Stimulated activated CD4-positive, alpha-beta T cell treated with anti-CD3 and anti-CD28 coated beads, Interleukin-4, amount 100 ng/mL, for 1 hour (primary cell): ENCODE measurements around the gene LILRB3.
"Not testable (repeated sequence)": the region's sequence is repeated elsewhere in the genome, so short reads cannot be mapped to it uniquely, and the experiment has no call there.

Experiments used
- DNase-seq: peaks from one replicate; pipeline ENCODE4 v3.0.0-alpha.2; 2020

Gene LILRB3

DNA sequence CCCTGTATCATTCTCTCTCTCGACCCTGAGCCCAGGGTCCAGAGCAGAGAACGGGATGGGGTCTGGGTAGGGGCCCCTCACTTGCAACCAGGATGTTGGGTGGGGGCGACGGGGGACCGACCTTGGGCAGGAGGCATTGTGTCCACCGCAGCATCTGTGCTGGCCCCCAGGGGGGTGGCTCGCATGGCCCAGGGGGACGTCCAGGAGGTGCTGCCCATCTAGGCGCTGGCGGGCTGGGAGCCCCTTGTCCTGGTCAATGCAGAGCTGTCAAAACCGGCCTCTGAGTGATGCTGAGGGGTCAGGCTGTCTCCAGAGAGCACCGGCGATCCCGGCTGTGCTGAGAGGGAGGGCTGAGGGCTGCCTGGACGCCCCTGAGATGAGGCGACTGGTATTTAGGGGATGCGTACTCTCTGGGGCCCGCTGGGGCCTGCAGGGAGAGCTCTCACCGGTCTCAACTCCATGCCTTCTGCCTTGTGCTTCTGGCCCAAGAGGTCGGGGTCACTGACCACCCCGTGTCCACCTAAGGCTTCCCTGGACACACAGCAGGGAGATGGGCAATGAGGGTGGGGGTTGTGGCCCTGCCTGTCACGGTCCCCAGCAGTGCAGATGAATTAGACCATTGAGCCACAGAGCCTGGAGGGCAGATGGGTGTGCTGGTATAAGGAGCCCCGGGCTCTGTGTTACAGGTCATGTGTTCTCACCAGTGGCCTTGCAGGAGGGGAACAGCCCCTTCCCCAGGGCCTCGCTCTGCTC is 13.6 kb downstream of the LILRB3 start:
- DNase-seq, result peak; percentile 36

DNA sequence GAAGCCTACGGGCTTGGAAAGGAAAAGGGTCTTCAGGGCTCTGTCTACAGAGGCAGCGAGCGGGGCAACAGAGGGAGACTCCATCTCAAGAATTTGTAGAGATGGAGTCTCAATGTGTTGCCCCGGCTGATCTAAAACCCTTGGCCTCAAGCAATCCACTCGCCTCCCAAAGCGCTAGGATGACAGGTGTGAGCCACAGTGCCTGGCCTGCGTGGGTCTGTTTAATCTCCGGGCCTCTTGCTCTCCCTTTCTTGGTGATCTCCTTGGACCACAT is 14.1 kb downstream of the LILRB3 start:
- peak; percentile 23 for DNase-seq

- DNase-seq, result peak; percentile 25
These were observed 14.6 kb downstream of the LILRB3 start for GRCh38 chr19:54207983-54208783.

- no peak for DNase-seq
These were observed 15.2 kb downstream of the LILRB3 start for GRCh38 chr19:54207676-54207982.

- not testable (repeated sequence) for DNase-seq
These were observed 15.6 kb downstream of the LILRB3 start for GRCh38 chr19:54207193-54207592.

DNA sequence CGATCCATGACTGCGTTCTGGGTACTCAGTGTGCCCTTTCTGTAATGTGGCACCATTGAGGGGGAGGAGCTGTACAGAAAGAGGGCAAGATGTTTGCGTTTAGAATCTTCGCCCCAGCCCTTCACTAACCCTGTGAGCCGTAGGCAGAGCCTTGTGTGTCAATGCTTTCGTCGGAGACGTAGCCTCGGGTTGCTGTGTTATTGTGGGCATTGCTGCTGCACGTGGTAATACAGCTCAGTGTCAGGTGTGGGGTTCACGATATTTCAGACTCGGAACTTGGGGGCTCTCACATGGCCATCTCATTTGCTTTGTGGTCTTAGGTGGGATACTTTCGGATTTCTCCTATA is 16.0 kb downstream of the LILRB3 start:
- no peak for DNase-seq

DNA sequence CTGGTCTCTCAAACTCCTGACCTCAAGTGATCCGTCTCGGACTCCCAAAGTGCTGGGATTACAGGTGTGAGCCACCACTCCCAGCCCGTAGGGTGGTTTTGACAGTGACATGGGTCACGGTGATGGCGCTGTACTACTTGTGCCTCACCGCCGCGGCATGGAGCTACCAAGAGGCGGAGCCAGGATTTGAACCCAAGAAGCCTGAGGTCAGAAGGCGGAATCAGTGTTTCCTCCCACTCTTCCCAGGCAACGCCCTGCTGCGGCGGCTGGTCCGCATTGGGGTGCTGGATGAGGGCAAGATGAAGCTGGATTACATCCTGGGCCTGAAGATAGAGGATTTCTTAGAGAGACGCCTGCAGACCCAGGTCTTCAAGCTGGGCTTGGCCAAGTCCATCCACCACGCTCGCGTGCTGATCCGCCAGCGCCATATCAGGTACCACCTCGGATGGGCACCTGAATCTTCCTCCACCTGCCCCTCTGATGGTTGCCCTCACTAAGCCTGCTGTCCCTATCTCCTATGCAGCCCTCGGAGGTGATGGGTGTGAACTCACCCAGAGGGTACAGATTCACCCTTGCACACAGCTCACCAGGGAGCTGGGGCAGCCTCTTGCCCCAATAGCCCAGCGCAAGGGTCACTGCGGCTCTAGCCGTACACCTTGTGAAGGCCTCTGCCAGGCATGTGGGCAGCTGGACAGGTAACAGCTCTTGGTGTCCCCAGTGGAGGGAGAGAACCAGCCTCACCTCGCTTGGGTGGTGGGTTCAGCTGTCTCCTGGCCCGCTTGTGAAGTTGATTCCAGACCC is 16.6 kb downstream of the LILRB3 start:
- DNase-seq, result no peak

GRCh38 chr19:54204767-54205468 is 17.9 kb downstream of the LILRB3 start:
- no peak for DNase-seq

DNA sequence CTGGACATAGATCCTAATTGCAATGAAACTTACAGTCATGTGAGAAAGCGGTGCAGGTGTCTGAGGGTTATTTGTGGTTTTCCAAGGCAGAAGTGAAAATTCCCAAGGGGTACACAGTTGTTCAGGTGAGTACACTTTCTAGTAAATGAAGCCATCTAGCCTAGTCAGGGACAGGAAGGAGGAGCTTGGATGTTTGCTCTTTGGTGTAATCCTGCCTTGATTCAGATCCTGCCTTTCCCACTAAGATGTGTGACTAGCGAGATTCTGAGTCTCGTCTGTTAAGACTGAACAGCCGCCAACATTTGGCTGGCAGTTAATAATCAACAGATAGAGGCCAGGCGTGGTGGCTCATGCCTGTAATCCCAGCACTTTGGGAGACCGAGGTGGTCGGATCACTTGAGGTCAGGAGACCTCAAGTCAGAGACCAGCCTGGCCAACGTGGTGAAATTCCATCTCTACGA is 19.6 kb downstream of the LILRB3 start:
- DNase-seq, result no peak

DNA sequence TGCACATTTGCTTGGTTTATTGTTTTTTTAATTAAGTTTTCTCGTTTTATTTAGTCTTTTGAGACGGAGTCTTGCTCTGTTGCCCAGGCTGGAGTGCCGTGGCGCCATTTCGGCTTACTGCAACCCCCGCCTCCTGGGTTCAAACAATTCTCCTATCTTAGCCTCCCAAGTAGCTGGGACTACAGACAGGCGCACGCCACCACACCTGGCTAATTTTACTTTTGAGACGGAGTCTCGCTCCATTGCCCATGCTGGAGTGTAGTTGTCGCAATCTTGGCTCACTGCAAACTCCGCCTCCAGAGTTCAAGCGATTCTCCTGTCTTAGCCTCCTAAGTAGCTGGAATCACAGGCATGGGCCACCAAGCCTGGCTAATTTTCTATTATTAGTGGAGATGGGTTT is 20.8 kb downstream of the LILRB3 start:
- no peak for DNase-seq

- no peak for DNase-seq
These were observed 21.6 kb downstream of the LILRB3 start for GRCh38 chr19:54201172-54201701.

DNA sequence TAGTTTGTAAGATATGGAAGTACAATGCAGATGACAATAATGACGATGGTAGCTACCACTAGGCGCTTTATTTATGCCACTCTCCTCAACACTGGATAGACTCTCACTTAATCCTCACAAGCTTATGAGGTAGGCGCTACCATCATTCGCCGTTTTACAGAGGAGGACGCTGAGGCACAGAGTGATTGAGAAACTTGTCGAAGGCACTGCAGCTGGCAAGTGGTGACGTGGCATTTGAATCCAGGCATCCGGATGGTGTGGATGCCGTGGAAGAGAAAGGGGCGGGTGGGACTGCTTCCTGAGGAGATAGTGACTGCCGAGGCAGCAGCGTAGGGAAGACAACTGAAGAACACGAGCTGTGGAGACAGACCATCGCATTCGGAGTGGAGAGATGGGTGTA is 23.4 kb downstream of the LILRB3 start:
- DNase-seq, result no peak

- no peak for DNase-seq
These were observed 25.7 kb downstream of the LILRB3 start for GRCh38 chr19:54197121-54197520.

GRCh38 chr19:54196536-54196935 is 26.3 kb downstream of the LILRB3 start:
- DNase-seq, result no peak

GRCh38 chr19:54194463-54194862 is 28.3 kb downstream of the LILRB3 start:
- not testable (repeated sequence) for DNase-seq

DNA sequence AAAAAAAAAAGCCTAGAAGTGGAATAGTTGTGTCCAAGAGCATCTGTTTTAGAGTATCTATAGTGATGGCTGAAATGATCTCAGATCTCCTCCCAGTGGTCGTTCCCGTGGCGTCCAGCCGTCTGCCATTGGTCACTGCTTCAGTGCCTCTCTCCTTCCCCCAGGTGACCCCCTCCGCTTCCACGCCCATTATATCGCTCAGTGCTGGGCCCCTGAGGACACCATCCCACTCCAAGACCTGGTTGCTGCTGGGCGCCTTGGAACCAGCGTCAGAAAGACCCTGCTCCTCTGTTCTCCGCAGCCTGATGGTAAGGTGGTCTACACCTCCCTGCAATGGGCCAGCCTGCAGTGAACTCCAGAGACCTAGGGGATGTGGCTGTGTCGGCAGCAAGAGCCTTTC is 29.8 kb downstream of the LILRB3 start:
- DNase-seq, result no peak

DNA sequence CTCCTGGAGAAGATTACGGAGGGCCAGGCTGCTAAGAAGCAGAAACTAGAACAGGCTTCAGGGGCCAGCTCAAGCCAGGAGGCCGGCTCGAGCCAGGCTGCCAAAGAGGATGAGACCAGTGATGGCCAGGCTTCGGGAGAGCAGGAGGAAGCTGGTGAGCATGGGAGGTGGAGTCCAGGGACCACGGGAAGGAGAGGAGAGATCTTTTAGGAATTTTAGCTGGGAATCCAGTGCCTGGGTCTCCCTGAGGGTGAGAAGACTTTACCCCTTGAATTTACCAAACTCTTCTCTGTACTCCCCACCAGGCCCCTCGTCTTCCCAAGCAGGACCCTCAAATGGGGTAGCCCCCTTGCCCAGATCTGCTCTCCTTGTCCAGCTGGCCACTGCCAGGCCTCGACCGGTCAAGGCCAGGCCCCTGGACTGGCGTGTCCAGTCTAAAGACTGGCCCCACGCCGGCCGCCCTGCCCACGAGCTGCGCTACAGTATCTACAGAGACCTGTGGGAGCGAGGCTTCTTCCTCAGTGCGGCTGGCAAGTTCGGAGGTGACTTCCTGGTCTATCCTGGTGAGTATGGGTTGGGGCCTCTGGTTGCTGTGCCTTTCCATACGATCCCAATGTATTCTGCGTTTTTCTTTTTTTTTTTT is 30.9 kb downstream of the LILRB3 start:
- no peak for DNase-seq

- peak; percentile 87 for DNase-seq
These were observed 31.6 kb downstream of the LILRB3 start, which contains the start of gene TSEN34 for GRCh38 chr19:54191011-54191810. Gene TSEN34 (plus strand): TSS chr19:54191308. CDS start chr19:54191365, 57 bp downstream.

GRCh38 chr19:54190503-54191010 is 32.2 kb downstream of the LILRB3 start:
- DNase-seq, result peak; percentile 100

GRCh38 chr19:54189735-54190502 is 32.9 kb downstream of the LILRB3 start:
- peak; percentile 100 for DNase-seq
